GM12801 (cell line): ENCODE data around the gene WTIP.

Experiments
- TF ChIP-seq, protein P1 (sequence below): IDR thresholded peaks from one replicate; pipeline ENCODE4 v1.5.1; 2011; ENCODE audit warnings: control low read depth; ENCODE audit not compliant: insufficient read length; ENCODE audit errors: extremely low read depth

Gene WTIP

DNA sequence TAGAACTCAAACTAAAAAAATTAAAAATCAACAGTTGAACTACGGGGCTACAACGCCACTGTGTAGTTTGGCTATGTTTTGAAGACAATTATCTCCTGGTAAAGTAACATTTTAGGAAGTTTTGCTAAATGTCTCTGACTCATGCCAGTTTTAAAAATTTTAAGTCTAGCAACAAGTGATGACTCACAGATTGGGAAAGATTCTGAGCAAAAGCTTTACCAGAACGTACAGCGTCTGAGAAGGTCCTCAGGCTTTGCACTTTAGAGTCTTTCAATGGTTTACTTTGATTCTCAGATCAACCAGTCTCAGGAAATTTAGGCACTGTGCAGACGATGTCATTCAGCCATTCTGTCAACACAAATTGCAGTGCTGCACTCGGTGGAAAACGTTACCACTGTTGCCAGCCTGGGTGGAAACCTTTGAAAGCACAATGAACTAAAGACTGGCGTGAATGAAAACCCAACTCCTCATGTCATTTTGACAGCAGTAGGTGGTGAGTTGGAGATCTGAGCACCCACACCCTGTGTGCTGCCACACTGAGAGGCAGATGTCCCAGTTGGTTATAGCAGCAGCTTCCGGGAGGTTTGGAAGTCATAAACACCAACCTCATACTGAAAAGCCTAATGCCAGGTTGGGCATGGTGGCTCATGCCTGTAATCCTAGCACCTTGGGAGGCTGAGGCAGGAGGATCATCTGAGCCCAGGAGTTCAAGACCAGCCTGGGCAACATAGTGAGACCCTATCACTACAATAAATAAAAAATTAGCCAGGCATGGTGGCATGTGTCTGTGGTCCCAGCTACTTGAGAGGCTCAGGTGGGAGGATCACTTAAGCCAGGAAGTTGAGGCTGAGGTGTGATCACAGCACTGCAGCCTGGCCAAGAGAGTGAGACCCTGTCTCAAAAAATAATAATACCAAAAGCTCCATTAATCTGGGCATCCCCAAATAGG is 6.3 kb upstream of the WTIP start:
- TF ChIP-seq, protein P1, sequence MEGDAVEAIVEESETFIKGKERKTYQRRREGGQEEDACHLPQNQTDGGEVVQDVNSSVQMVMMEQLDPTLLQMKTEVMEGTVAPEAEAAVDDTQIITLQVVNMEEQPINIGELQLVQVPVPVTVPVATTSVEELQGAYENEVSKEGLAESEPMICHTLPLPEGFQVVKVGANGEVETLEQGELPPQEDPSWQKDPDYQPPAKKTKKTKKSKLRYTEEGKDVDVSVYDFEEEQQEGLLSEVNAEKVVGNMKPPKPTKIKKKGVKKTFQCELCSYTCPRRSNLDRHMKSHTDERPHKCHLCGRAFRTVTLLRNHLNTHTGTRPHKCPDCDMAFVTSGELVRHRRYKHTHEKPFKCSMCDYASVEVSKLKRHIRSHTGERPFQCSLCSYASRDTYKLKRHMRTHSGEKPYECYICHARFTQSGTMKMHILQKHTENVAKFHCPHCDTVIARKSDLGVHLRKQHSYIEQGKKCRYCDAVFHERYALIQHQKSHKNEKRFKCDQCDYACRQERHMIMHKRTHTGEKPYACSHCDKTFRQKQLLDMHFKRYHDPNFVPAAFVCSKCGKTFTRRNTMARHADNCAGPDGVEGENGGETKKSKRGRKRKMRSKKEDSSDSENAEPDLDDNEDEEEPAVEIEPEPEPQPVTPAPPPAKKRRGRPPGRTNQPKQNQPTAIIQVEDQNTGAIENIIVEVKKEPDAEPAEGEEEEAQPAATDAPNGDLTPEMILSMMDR = no peak

DNA sequence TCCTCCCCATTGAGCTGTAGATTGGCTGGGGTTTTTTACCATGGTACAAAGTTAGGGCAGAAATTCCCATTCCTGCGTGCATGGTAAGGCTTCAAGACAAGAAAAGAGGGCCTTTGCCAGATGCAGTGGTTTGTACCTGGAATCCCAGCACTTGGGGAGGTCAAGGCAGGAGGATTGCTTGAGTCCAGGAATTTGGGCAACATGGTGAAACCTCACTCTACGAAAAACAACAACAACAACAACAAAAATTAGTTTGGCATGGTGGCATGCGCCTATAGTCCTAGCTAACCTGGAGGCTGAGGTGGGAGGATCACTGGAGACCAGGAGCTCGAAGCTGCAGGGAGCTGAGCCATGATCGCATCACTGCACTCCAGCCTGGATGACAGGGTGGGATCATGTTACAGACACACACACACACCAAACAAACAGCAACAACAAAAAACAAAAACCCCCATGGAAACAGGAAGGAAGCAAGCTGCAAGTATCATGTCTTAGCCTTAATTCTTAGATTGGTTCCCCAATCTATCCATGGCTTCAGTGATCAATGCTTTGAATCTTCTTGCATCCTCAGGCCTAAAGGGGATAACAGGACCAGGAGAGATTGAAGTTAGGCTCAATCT is 5.5 kb upstream of the WTIP start:
- TF ChIP-seq, protein P1 = no peak

DNA sequence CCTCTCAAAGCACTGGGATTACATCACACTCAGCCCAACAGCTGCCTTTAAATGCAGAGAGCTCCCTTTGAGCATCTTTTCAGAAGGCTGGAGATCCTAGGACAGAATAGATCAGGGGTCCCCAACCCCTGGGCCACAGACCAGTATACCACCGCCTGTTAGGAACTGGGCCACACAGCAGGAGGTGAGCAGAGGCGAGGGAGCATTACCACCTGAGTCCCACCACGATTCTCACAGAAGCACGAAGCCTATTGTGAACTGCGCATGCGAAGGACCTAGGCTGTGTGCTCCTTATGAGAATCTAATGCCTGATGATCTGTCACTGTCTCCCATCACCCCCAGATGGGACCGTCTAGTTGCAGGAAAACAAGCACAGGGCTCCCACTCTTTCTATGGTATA is 2.2 kb upstream of the WTIP start:
- TF ChIP-seq, protein P1 = no peak

DNA sequence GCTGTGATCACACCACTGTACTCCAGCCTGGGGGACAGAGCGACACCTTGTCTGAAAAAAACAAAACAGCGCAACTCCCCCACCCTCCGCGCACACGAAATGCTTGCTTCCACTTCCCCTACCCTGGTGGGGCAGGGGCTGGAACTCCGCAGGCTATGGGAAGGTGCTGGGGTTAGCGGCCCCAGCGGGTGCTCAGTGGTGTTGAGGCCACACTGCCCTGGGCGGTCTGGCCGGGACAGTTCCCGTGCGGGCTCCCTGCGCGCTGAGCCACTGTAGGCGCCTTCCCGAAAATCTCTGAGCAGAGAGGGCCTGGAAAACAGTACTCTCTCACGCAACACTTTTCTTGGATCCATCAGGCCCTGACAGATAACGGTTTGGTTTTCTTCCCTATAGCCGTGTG is 1.1 kb upstream of the WTIP start:
- TF ChIP-seq, protein P1 = no peak

DNA sequence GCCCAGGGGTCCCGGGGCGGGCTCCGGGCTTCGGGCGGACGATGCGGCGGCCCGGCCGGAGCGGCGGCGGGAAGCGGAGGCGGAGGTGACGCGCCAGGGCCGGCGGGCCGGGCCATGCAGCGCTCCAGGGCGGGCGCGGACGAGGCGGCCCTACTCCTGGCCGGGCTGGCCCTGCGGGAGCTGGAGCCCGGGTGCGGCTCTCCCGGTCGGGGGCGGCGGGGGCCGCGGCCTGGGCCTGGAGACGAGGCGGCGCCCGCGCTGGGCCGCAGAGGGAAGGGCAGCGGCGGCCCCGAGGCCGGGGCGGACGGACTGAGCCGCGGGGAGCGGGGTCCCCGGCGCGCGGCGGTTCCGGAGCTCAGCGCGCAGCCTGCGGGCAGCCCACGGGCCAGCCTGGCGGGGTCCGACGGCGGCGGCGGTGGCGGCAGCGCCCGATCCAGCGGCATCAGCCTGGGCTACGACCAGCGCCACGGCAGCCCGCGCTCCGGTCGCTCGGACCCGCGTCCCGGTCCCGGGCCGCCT is 362 bp downstream of the WTIP start:
- TF ChIP-seq, protein P1 = no peak

DNA sequence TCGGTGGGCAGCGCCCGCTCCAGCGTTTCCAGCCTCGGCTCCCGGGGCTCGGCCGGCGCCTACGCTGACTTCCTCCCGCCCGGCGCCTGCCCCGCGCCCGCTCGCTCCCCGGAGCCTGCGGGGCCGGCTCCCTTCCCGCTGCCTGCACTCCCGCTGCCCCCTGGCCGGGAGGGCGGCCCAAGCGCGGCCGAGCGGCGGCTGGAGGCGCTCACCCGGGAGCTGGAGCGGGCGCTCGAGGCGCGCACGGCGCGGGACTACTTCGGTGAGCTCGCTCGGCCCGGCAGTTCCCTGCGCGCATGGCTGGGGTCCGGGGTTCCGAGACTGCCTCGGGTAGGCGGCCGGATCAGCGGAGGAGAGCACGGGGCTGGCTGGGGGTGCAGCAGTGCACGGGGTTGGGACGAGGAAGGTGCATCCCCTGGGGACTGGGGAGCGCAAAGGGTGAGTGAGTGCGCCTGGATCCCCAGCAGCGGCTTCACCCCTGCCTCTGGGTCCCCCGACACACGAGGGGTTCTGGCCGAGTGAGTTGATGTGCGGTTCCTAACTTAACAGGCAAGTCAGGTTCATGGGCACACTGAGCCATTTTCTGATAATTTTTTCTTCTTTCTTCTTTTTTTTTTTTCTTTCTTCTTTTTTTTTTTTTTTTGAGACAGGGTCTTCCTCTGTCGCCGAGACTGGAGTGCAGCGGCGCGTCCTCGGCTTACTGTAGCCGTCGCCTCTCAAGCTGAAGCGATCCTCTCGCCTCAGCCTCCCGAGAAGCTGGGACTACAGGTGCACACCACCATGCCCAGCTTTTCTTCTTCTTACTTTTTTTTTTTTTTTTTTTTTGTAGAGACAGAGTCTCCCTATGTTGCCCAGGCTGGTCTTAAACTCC is 1.1 kb downstream of the WTIP start:
- TF ChIP-seq, protein P1 = no peak

DNA sequence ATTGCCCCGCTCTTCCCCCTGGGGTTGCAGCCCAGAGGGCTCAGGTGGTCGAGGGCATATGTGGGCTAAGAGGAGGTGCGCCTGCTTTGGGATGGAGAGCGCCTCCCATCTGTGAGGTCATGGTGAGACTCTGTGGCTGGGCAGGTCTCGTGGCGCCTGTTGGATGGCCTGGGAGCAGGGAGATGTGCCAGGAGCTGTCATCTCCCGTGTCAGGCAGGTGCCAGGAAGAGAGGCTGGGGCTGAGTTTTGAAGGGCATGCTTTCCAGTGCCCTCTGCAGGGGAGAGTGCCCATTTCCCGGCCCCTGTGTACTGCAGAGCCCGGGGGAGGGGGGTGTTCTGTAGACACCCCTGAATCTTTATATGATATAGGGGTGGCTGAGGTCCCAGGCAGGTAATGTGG is 2.8 kb downstream of the WTIP start:
- TF ChIP-seq, protein P1 = no peak
